ENCODE data around the gene KANSL1. TPM values are rescaled to one million over a fixed set of nuclear protein-coding genes. Genes with fewer than 3 reads are reported as not detected.

The KANSL1 gene
- total RNA-seq, 2 donors from 2014 or later = 68.2 to 190 TPM

GRCh38 chr17:46154151-46154816 lies 38.9 kb downstream of the KANSL1 start:
- H3K27me3 ChIP-seq = no peaks in the 10 kb centered on the region
- no peak for ATAC-seq
- intact Hi-C loops (cut with DNase I) = no loop called here

GRCh38 chr17:46152423-46152822 lies 40.8 kb downstream of the KANSL1 start:
- intact Hi-C loops (cut with DNase I) = no loop called here
- H3K4me1 ChIP-seq = peaks cover 78% of the 10 kb centered on the region
- peak overlapping the region in 1 of 4 donors; percentile 7 for H3K27ac ChIP-seq
- no peak overlapping the region for H3K4me3 ChIP-seq
- no peaks in the 10 kb centered on the region for H3K27me3 ChIP-seq
- H3K36me3 ChIP-seq (replicated peaks in 1 of 2; ENCODE audit: insufficient read depth in 1 of 2, low read depth in 2 of 2) = no peaks in the 10 kb centered on the region
- no peak for ATAC-seq
- WGBS, 2 donors = 12 to 22% methylated on average over 2 of the region's 2 CpGs
- no peak for DNase-seq
- TF ChIP-seq POLR2A (IDR thresholded peaks at IDR 0.05) (no peak), CTCF (IDR thresholded peaks at IDR 0.05) (no peak)
- no peaks in the 10 kb centered on the region for H3K9me3 ChIP-seq

More at GRCh38 chr17:46154151-46154816, 38.9 kb downstream of the KANSL1 start:
- H3K4me3 ChIP-seq = no peak overlapping the region
- DNase-seq = no peak
- H3K36me3 ChIP-seq (replicated peaks in 1 of 2; ENCODE audit: insufficient read depth in 1 of 2, low read depth in 2 of 2) = no peaks in the 10 kb centered on the region
- H3K4me1 ChIP-seq = peaks cover 84% of the 10 kb centered on the region
- no peak for TF ChIP-seq POLR2A (IDR thresholded peaks at IDR 0.05)
- no peak for TF ChIP-seq CTCF (IDR thresholded peaks at IDR 0.05)
- H3K27ac ChIP-seq = peak overlapping the region in 1 of 4 donors; percentile 21
- 54 to 62% methylated on average over 9 of the region's 9 CpGs for WGBS, 2 donors
- H3K9me3 ChIP-seq = no peaks in the 10 kb centered on the region

GRCh38 chr17:46151762-46152161 lies 41.5 kb downstream of the KANSL1 start:
- Histone ChIP-seq H3K4me1 (peaks cover 78% of the 10 kb centered on the region), H3K9me3 (no peaks in the 10 kb centered on the region), H3K36me3 (replicated peaks in 1 of 2; ENCODE audit: insufficient read depth in 1 of 2, low read depth in 2 of 2) (no peaks in the 10 kb centered on the region), H3K27me3 (no peaks in the 10 kb centered on the region), H3K27ac (peak overlapping the region in 1 of 4 donors; percentile 11), H3K4me3 (no peak overlapping the region)
- DNase-seq = no peak
- TF ChIP-seq CTCF (IDR thresholded peaks at IDR 0.05) (no peak), POLR2A (IDR thresholded peaks at IDR 0.05) (no peak)
- no peak for ATAC-seq
- intact Hi-C loops (cut with DNase I) = no loop called here

GRCh38 chr17:46150216-46150963 lies 42.8 kb downstream of the KANSL1 start:
- intact Hi-C loops (cut with DNase I) = no loop called here
- WGBS, 2 donors = 15 to 30% methylated on average over 2 of the region's 2 CpGs
- ATAC-seq = no peak
- H3K36me3 ChIP-seq (replicated peaks in 1 of 2; ENCODE audit: insufficient read depth in 1 of 2, low read depth in 2 of 2) = no peaks in the 10 kb centered on the region
- H3K9me3 ChIP-seq = no peaks in the 10 kb centered on the region
- H3K27ac ChIP-seq = no peak overlapping the region
- no peak for TF ChIP-seq POLR2A (IDR thresholded peaks at IDR 0.05)
- no peak for TF ChIP-seq CTCF (IDR thresholded peaks at IDR 0.05)
- DNase-seq = no peak
- peaks cover 78% of the 10 kb centered on the region for H3K4me1 ChIP-seq
- H3K4me3 ChIP-seq = no peak overlapping the region
- H3K27me3 ChIP-seq = no peaks in the 10 kb centered on the region
